Measurements from ENCODE around the gene MGAT4B.

MGAT4B gene

GRCh38 chr5:179805529-179806249, 977 bp downstream of the MGAT4B start:
- DNase-seq: peak; percentile 26

GRCh38 chr5:179805070-179805528, 1.6 kb downstream of the MGAT4B start:
- no peak for DNase-seq

DNA sequence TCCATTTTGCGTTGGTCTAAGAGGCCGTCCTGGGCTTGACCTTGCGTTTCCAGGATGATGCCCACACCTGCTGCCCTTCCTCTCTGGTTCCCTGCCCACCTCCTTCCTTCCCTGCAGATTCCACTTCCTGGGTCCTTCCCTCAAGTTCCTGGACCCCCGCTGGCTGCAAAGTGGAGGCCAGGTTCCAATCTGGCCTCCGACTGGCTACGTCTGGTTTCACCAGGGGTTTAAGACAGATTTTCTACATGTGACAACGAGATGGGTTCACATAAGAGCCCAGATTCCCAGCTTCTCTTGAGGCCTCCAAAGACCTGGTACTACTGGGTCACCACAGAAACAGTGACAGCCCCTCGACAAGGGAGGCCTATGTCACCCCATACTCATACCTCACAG, 2.1 kb downstream of the MGAT4B start:
- DNase-seq: no peak

GRCh38 chr5:179803651-179804554, 2.8 kb downstream of the MGAT4B start:
- peak; percentile 54 for DNase-seq

DNA sequence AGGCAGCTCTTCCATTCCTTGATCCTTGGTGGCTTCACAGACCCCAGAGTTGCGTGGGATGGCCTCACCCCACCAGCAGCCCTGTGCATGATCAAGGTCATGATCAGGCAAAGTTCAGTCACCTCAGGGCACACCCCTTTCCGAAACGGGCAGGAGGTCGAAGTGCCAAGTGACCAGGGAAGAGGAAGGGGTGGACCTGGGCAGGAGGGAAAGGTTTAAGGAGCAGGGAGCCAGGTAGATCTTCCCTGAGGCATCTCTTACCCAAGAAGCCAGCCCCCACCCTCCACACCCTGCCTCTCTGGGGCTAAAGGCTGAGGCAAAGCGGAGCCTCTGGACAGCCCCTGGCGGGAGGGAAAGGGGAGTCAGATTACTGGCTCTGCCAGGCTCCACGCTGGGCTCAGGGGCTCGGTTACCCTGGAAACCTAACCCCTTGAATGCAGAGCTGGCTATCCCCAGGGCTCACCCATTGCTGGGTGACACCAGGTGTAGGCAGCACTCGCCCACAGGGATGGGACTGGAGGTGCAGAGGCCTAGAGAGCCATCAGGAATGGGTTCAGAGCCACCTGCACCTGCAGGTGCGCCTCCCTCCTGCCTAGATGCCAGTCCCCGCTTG, 3.6 kb downstream of the MGAT4B start:
- DNase-seq: no peak

- no peak for DNase-seq
Observed at GRCh38 chr5:179802207-179802883, 4.3 kb downstream of the MGAT4B start.

GRCh38 chr5:179801304-179802206, 5.1 kb downstream of the MGAT4B start:
- peak; percentile 87 for DNase-seq

DNA sequence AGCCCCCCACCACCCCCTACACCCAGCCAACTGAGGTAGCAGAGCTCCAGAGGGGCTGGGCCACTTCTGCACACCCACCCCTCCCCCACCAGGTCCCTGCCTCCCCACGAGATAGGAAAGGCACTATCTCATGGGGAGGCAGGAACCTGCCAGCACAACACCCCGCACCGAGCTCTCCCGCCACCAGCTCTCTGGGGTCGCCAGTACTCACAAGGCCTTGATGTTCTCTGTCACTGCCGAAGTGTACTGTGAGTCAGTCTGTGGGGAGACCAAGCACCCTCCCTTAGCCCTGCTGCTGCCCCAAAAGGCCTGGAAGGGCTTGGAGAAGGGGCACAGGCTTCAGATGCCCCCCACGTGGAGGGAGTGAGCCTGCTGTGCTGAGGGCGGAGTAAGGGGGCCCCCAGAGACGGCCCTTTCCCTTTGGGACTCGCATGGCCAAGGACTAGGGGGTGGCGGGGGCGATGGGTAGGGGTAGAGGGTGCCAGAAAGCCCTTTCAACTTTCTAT, 5.9 kb downstream of the MGAT4B start:
- DNase-seq: no peak

DNA sequence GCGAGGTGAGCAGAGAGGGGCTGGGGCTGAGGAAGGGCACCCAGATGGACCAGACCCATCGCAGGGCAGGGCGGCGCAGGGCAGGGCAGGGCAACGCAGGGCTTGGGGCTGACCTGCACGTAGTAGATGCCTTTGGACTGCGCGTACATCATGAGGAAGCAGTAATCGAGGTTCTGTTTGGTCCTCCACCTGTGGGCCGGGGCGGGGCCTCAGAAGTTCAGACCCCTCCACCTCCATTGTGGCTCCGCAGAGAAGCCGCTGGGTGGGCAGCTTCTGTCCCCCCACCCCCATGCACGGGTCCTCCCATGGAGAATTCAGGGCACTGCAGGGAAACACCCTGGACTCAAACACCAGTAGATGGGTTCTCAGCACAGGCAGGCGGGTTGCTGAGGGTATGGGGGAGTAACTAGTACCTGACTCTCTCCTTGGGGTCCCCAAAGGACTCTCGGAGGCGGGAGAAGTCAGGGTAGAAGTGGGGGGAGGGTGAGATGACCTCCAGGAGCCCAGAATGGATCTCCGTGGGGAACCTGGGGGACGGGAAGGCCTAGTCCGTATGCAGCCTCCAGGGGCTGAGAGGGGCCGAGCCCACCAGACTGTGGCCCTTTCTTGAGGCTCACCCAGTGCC, 6.5 kb downstream of the MGAT4B start:
- DNase-seq: no peak

DNA sequence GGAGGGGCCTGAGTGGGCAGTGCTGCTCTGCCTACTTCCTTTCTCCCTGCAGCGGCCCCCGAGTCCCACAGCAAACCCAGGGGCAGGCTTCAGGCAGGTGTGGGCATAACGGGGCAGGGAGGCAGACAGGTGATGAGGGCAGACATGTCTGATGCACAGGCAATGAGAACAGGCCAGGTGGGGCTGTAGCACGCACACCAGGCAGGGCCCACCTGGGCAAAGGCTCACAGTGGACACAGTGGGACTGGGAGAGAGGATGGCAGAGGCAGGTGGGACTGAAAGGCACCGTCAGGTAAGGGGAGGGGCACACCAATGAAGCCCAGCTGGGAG, 7.1 kb downstream of the MGAT4B start:
- DNase-seq: no peak

- no peak for DNase-seq
Observed at GRCh38 chr5:179798771-179799643, 7.7 kb downstream of the MGAT4B start.

DNA sequence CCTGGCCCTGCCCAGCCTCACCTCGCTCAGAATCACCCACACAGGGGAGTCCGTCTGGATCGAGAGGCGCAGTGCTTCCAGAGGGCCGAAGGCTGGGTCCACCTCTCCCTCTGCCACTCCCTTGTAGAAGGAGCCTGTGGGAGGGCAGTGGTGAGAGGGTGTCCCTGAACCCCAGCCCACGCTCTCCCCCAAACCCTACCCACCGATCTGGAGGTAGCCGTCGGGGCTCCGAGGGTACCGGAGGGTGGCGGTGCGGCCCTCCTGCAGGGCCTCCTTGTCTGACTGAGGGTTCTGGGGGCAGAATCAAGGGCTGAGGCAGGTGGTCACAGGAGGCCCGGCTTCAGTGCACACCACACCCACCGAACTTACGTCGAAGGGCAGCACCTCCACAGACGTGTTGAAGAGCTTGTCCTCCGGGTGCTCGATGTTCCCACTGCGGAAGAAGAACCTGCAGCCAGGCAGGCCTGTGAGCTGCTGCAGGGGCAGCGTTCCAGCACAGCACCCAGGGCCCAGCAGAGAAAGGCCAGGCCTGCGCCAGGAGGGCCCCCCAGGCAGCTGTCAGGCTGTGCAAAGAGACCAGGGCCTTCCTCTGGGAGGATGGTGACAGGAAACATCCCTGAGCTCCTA, 8.4 kb downstream of the MGAT4B start:
- DNase-seq: no peak

GRCh38 chr5:179797741-179798140, 8.9 kb downstream of the MGAT4B start:
- no peak for DNase-seq

DNA sequence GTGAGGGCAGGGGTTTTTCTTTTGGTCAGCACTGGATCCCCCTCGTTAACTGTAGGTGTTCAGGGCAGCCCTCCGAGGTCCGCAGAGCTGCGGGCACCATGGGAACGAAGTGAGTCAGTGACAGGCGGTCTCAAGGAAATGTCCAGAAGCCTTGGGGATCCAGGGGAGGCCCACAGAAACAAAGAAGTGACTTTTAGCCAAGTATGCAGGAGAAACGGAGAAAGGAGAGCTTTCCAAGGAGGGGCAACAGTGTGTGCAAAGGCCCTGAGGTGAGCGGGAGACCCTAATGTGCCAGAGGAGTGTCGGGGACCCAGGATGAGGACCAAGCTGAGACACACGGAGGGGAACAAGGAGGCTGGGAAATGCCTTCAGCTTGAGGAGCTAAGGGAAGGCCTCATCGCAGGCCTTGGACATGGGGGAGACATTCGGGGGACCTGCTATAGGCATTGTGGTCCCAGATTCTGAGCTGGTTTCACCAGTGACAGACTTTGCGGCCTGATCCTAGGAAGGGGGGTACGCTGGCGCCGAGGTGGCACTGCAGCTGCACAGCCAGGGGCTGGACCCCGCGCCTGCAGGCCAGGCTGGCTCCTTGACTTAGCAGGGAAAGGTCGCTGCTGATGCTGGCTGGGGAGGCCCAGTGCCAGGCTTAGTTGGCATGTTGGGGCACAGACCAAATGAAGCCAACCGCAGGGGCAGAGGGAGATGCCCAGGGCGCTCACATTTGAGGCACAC, 9.6 kb downstream of the MGAT4B start:
- no peak for DNase-seq

- peak; percentile 67 for DNase-seq
Observed at GRCh38 chr5:179795863-179796833, 10.5 kb downstream of the MGAT4B start.

- DNase-seq: no peak
Observed at GRCh38 chr5:179795049-179795862, 11.4 kb downstream of the MGAT4B start.

DNA sequence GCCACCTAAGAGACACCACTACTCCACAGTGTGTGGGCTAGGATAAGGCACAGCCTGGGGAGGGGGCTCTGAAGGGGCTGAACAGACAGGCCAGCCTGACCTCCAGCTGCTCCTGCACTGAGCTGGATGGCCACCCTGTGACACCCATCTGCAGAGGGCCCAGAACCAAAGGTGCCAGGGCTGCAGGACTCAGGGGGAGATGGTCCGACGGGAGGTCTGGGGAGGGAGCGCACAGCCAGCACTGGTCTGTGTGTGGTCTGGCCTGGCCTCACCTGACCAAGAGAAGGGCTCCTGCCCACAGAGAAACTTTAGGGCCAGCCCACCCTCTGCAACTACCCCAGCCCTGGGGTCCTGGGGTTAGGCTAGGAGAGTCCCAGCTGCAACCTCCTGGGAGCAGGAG, 12.1 kb downstream of the MGAT4B start:
- no peak for DNase-seq
